GM19035 (cell line): ENCODE results near the gene CALCOCO2.

Experiments used
- ATAC-seq: cut with Tn5 transposase; IDR thresholded peaks from one replicate; pipeline ENCODE4 v1.9.1; 2021; ENCODE audit not compliant: unreplicated experiment

The CALCOCO2 gene

GRCh38 chr17:48912476-48912875 is 81.6 kb downstream of the CALCOCO2 start:
- ATAC-seq, result no peak
